Breast epithelium (tissue), 3 donors: Measurements from ENCODE around the gene TTC4.

Experiments used
- POLR2A ChIP-seq: fragments of 450-650 bp; IDR thresholded peaks from one replicate; pipeline ENCODE4 v1.6.1; 2016; ENCODE audit warnings: antibody characterized with exemption, mild to moderate bottlenecking, moderate library complexity
- POLR2AphosphoS5 ChIP-seq, 3 donors: sonication (generic); formaldehyde crosslinking; IDR thresholded peaks; one replicate each; pipeline ENCODE4 v1.6.1; 2017; ENCODE audit warnings: antibody characterized with exemption in 3 of 3
- TF ChIP-seq, protein P1 (sequence below), 3 donors: fragments of 450-650 bp; IDR thresholded peaks; one replicate each; pipeline ENCODE4 v1.5.1; 2016 to 2017; ENCODE audit warnings: antibody characterized with exemption in 3 of 3, mild to moderate bottlenecking in 3 of 3, moderate library complexity in 3 of 3

GRCh38 chr1:54742282-54742681 lies 26.6 kb downstream of the TTC4 start:
- TF ChIP-seq POLR2AphosphoS5 (IDR thresholded peaks at IDR 0.05) (no peak), POLR2A (no peak)
- TF ChIP-seq, protein P1, sequence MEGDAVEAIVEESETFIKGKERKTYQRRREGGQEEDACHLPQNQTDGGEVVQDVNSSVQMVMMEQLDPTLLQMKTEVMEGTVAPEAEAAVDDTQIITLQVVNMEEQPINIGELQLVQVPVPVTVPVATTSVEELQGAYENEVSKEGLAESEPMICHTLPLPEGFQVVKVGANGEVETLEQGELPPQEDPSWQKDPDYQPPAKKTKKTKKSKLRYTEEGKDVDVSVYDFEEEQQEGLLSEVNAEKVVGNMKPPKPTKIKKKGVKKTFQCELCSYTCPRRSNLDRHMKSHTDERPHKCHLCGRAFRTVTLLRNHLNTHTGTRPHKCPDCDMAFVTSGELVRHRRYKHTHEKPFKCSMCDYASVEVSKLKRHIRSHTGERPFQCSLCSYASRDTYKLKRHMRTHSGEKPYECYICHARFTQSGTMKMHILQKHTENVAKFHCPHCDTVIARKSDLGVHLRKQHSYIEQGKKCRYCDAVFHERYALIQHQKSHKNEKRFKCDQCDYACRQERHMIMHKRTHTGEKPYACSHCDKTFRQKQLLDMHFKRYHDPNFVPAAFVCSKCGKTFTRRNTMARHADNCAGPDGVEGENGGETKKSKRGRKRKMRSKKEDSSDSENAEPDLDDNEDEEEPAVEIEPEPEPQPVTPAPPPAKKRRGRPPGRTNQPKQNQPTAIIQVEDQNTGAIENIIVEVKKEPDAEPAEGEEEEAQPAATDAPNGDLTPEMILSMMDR (IDR thresholded peaks at IDR 0.05): no peak
